WTC11 (cell line): ENCODE data around the gene ARFGAP2. TPM values are rescaled to one million over a fixed set of nuclear protein-coding genes. Genes with fewer than 3 reads are reported as not detected.
A peak's percentile ranks its signal among the peaks of the same experiment; 100 is the strongest.

ENCODE experiments used
- AFF4 ChIP-seq: sonication (generic); formaldehyde crosslinking; IDR thresholded peaks from 2 replicates; pipeline ENCODE4 v1.8.1; 2023; ENCODE audit warnings: mild to moderate bottlenecking, missing genetic modification reagents, borderline replicate concordance
- ARID4B ChIP-seq: sonication (generic); formaldehyde crosslinking; IDR thresholded peaks from 2 replicates; pipeline ENCODE4 v1.8.0; 2023; ENCODE audit warnings: missing genetic modification reagents, mild to moderate bottlenecking, borderline replicate concordance
- CREM ChIP-seq: sonication (generic); formaldehyde crosslinking; IDR thresholded peaks from 2 replicates; pipeline ENCODE4 v1.8.1; 2022; ENCODE audit warnings: mild to moderate bottlenecking, missing genetic modification reagents, moderate library complexity
- ERG ChIP-seq: fragments of 250-450 bp; sonication (Bioruptor Pico); IDR thresholded peaks from 2 replicates; pipeline ENCODE4 v1.8.0; 2021; ENCODE audit warnings: mild to moderate bottlenecking
- FOXP1 ChIP-seq: sonication (generic); formaldehyde crosslinking; IDR thresholded peaks from 2 replicates; pipeline ENCODE4 v1.8.0; 2022; ENCODE audit warnings: missing genetic modification reagents, mild to moderate bottlenecking, moderate library complexity, borderline replicate concordance
- FOXP4 ChIP-seq: sonication (generic); formaldehyde crosslinking; IDR thresholded peaks from 2 replicates; pipeline ENCODE4 v1.8.0; 2022; ENCODE audit warnings: mild to moderate bottlenecking, missing genetic modification reagents
- JUN ChIP-seq: sonication (generic); formaldehyde crosslinking; IDR thresholded peaks from 2 replicates; pipeline ENCODE4 v1.8.0; 2023; ENCODE audit warnings: mild to moderate bottlenecking, missing genetic modification reagents
- MYBL2 ChIP-seq: sonication (generic); formaldehyde crosslinking; IDR thresholded peaks from 2 replicates; pipeline ENCODE4 v1.8.1; 2023; ENCODE audit warnings: mild to moderate bottlenecking, moderate library complexity, missing genetic modification reagents
- PRDM15 ChIP-seq: sonication (generic); formaldehyde crosslinking; IDR thresholded peaks from 2 replicates; pipeline ENCODE4 v1.8.0; 2022; ENCODE audit warnings: missing genetic modification reagents
- SOX15 ChIP-seq: fragments of 250-450 bp; sonication (Bioruptor Pico); IDR thresholded peaks from 2 replicates; pipeline ENCODE4 v1.9.0; 2021; ENCODE audit warnings: mild to moderate bottlenecking
- TEAD1 ChIP-seq: sonication (generic); formaldehyde crosslinking; IDR thresholded peaks from 2 replicates; pipeline ENCODE4 v1.8.0; 2022; ENCODE audit warnings: mild to moderate bottlenecking, missing genetic modification reagents
- ZNF232 ChIP-seq: sonication (generic); formaldehyde crosslinking; IDR thresholded peaks from 2 replicates; pipeline ENCODE4 v1.8.0; 2022; ENCODE audit warnings: mild to moderate bottlenecking, missing genetic modification reagents
- ZNF281 ChIP-seq: sonication (generic); formaldehyde crosslinking; IDR thresholded peaks from 2 replicates; pipeline ENCODE4 v1.8.0; 2023; ENCODE audit warnings: mild to moderate bottlenecking, missing genetic modification reagents
- ZNF512 ChIP-seq: sonication (generic); formaldehyde crosslinking; IDR thresholded peaks from 2 replicates; pipeline ENCODE4 v1.8.1; 2022; ENCODE audit warnings: missing genetic modification reagents, borderline replicate concordance
- ZSCAN18 ChIP-seq: fragments of 250-450 bp; sonication (Bioruptor Pico); IDR thresholded peaks from 2 replicates; pipeline ENCODE4 v2.1.2; 2022; ENCODE audit warnings: mild to moderate bottlenecking, moderate library complexity
- total RNA-seq: library from RNA; stranded (reverse); gene quantifications from 3 replicates; pipeline ENCODE4 v1.2.3, GENCODE V29; 2021

ARFGAP2 gene
- total RNA-seq, 1 experiment from 2014 or later: 73.0 TPM

- TF ChIP-seq ARID4B (CRISPR knock-in tag): peak; percentile 66; the same call in 1 of the 2 replicates
- no peak; the same call in 1 of the 2 replicates for TF ChIP-seq FOXP1 (CRISPR knock-in tag)
- TF ChIP-seq ZSCAN18 (CRISPR knock-in tag): no peak
- 0 out of 2 replicates have a peak, but pooled peaks have one; percentile 16 for TF ChIP-seq TEAD1 (CRISPR knock-in tag)
- TF ChIP-seq JUN: no peak; the same call in 1 of the 2 replicates
- no peak for TF ChIP-seq AFF4 (CRISPR knock-in tag)
- no peak for TF ChIP-seq ZNF512
- TF ChIP-seq SOX15: no peak
- no peak for TF ChIP-seq ERG (CRISPR knock-in tag)
- 0 out of 2 replicates have a peak, but pooled peaks have one; percentile 56 for TF ChIP-seq MYBL2
- TF ChIP-seq PRDM15 (CRISPR knock-in tag): no peak
- TF ChIP-seq ZNF281 (CRISPR knock-in tag): no peak; the same call in none of the 2 replicates
- TF ChIP-seq ZNF232 (CRISPR knock-in tag): peak; percentile 30; the same call in 1 of the 2 replicates
- peak; percentile 59; the same call in 1 of the 2 replicates for TF ChIP-seq CREM (CRISPR knock-in tag)
- TF ChIP-seq FOXP4 (CRISPR knock-in tag): peak; percentile 65
These were observed 8.8 kb upstream of the ARFGAP2 start (continued) for GRCh38 chr11:47185305-47186075.
